ENCODE data around the gene GBA3. TPM values are rescaled to one million over a fixed set of nuclear protein-coding genes. Genes with fewer than 3 reads are reported as not detected.

The GBA3 gene
- total and polyA plus RNA-seq, 2 of the 8 experiments (the other 6 are each of a cell fraction or from before 2014, with no cell fraction given): not detected

GRCh38 chr4:22739968-22740367, 47.2 kb downstream of the GBA3 start (continued):
- TF ChIP-seq ZNF274 (IDR thresholded peaks at IDR 0.05; ENCODE audit: borderline replicate concordance, extremely low read depth, low read length): no peak
- TF ChIP-seq CHD7 (IDR thresholded peaks at IDR 0.05; ENCODE audit: insufficient replicate concordance, low read length): no peak
